Measurements from ENCODE around the gene NTNG1.

NTNG1 gene

DNA sequence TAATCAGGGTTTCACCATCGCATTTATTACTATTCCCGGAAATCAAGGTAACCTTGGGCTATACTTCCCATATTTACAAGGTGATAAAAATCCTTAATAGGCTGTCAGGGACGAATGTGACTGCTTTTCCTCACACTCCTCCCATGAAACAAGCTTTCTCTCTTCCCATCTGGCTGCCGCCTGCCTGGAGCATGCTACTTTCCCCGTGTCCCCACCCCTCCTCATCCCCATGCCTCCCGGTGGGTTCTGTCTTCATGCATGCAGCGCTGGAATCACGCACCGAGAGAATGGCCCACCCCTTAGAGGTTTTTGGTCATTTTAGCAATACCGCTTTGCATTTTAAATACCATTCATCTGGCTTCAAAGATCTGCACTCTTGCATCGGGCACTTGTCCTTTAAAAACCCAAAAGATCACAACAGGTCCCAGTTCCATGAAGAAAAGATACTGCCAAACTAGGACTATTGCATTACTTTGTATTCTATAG, 339.1 kb downstream of the NTNG1 start:
- no peaks in the 10 kb centered on the region for H3K36me3 ChIP-seq (ENCODE audit: control insufficient read depth, insufficient read depth, low read length)
- H3K4me1 ChIP-seq (ENCODE audit: control insufficient read depth, insufficient read depth, low read length) = no peaks in the 10 kb centered on the region
- H3K9ac ChIP-seq (ENCODE audit: low read length) = no peak overlapping the region
- no peak overlapping the region for H3K4me3 ChIP-seq (ENCODE audit: low read depth, low read length)
- H3K9me3 ChIP-seq (ENCODE audit: control insufficient read depth, insufficient read depth, low read depth, low read length) = no peaks in the 10 kb centered on the region
- H3K27ac ChIP-seq (ENCODE audit: low read depth, low read length) = no peak overlapping the region
- no peaks in the 10 kb centered on the region for H3K27me3 ChIP-seq (ENCODE audit: control insufficient read depth, insufficient read depth, low read length)

DNA sequence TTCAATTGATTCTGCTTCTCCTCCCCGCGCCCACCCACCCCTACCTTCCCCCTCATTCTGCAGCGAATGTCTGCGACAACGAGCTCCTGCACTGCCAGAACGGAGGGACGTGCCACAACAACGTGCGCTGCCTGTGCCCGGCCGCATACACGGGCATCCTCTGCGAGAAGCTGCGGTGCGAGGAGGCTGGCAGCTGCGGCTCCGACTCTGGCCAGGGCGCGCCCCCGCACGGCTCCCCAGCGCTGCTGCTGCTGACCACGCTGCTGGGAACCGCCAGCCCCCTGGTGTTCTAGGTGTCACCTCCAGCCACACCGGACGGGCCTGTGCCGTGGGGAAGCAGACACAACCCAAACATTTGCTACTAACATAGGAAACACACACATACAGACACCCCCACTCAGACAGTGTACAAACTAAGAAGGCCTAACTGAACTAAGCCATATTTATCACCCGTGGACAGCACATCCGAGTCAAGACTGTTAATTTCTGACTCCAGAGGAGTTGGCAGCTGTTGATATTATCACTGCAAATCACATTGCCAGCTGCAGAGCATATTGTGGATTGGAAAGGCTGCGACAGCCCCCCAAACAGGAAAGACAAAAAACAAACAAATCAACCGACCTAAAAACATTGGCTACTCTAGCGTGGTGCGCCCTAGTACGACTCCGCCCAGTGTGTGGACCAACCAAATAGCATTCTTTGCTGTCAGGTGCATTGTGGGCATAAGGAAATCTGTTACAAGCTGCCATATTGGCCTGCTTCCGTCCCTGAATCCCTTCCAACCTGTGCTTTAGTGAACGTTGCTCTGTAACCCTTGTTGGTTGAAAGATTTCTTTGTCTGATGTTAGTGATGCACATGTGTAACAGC, 339.9 kb downstream of the NTNG1 start:
- H3K4me3 ChIP-seq (ENCODE audit: low read depth, low read length) = no peak overlapping the region
- no peaks in the 10 kb centered on the region for H3K36me3 ChIP-seq (ENCODE audit: control insufficient read depth, insufficient read depth, low read length)
- H3K4me1 ChIP-seq (ENCODE audit: control insufficient read depth, insufficient read depth, low read length) = no peaks in the 10 kb centered on the region

GRCh38 chr1:107481756-107482384, 341.0 kb downstream of the NTNG1 start:
- H3K4me3 ChIP-seq (ENCODE audit: low read depth, low read length) = no peak overlapping the region

More for the DNA sequence above, 339.9 kb downstream of the NTNG1 start:
- no peak overlapping the region for H3K27ac ChIP-seq (ENCODE audit: low read depth, low read length)
- H3K27me3 ChIP-seq (ENCODE audit: control insufficient read depth, insufficient read depth, low read length) = no peaks in the 10 kb centered on the region
- H3K9me3 ChIP-seq (ENCODE audit: control insufficient read depth, insufficient read depth, low read depth, low read length) = no peaks in the 10 kb centered on the region
- no peak overlapping the region for H3K9ac ChIP-seq (ENCODE audit: low read length)

GRCh38 chr1:107483949-107484348, 343.1 kb downstream of the NTNG1 start:
- Histone ChIP-seq H3K36me3 (ENCODE audit: control insufficient read depth, insufficient read depth, low read length) (no peaks in the 10 kb centered on the region), H3K4me1 (ENCODE audit: control insufficient read depth, insufficient read depth, low read length) (peaks cover 8% of the 10 kb centered on the region; the same call in 1 of the 2 replicates), H3K27me3 (ENCODE audit: control insufficient read depth, insufficient read depth, low read length) (no peaks in the 10 kb centered on the region), H3K9me3 (ENCODE audit: control insufficient read depth, insufficient read depth, low read depth, low read length) (no peaks in the 10 kb centered on the region), H3K27ac (ENCODE audit: low read depth, low read length) (no peak overlapping the region), H3K9ac (ENCODE audit: low read length) (no peak overlapping the region), H3K4me3 (ENCODE audit: low read depth, low read length) (no peak overlapping the region)

More at GRCh38 chr1:107481756-107482384, 341.0 kb downstream of the NTNG1 start:
- Histone ChIP-seq H3K27me3 (ENCODE audit: control insufficient read depth, insufficient read depth, low read length) (no peaks in the 10 kb centered on the region), H3K27ac (ENCODE audit: low read depth, low read length) (no peak overlapping the region), H3K9ac (ENCODE audit: low read length) (no peak overlapping the region), H3K9me3 (ENCODE audit: control insufficient read depth, insufficient read depth, low read depth, low read length) (no peaks in the 10 kb centered on the region), H3K4me1 (ENCODE audit: control insufficient read depth, insufficient read depth, low read length) (peaks cover 8% of the 10 kb centered on the region; the same call in 1 of the 2 replicates), H3K36me3 (ENCODE audit: control insufficient read depth, insufficient read depth, low read length) (no peaks in the 10 kb centered on the region)

GRCh38 chr1:107486349-107486748, 345.5 kb downstream of the NTNG1 start:
- no peaks in the 10 kb centered on the region for H3K27me3 ChIP-seq (ENCODE audit: control insufficient read depth, insufficient read depth, low read length)
- H3K9ac ChIP-seq (ENCODE audit: low read length) = no peak overlapping the region
- H3K27ac ChIP-seq (ENCODE audit: low read depth, low read length) = no peak overlapping the region
- H3K4me3 ChIP-seq (ENCODE audit: low read depth, low read length) = no peak overlapping the region
- no peaks in the 10 kb centered on the region for H3K9me3 ChIP-seq (ENCODE audit: control insufficient read depth, insufficient read depth, low read depth, low read length)
- no peaks in the 10 kb centered on the region for H3K36me3 ChIP-seq (ENCODE audit: control insufficient read depth, insufficient read depth, low read length)
- peaks cover 8% of the 10 kb centered on the region; the same call in 1 of the 2 replicates for H3K4me1 ChIP-seq (ENCODE audit: control insufficient read depth, insufficient read depth, low read length)

DNA sequence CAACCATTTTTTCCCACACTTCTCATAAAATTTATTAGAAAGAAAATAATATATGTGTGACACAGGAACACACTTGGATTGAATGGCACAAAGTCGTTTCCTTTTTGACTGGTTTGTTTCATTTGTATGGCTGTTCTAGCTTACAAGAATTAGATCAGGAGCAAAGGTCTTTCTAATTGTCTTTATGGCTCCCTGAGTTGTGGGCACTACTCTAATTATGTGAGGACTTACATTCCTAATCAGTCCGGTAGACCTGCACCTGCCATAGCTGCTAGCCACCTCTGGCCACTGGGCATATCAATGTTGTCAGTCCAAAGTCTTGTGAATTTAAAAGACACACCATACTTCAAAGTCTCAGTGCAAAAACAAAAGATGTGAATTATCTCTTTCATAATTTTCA, 346.7 kb downstream of the NTNG1 start:
- peaks cover 8% of the 10 kb centered on the region; the same call in 1 of the 2 replicates for H3K4me1 ChIP-seq (ENCODE audit: control insufficient read depth, insufficient read depth, low read length)
- no peak overlapping the region for H3K9ac ChIP-seq (ENCODE audit: low read length)
- H3K27ac ChIP-seq (ENCODE audit: low read depth, low read length) = no peak overlapping the region
- H3K9me3 ChIP-seq (ENCODE audit: control insufficient read depth, insufficient read depth, low read depth, low read length) = no peaks in the 10 kb centered on the region
- H3K4me3 ChIP-seq (ENCODE audit: low read depth, low read length) = no peak overlapping the region
- no peaks in the 10 kb centered on the region for H3K27me3 ChIP-seq (ENCODE audit: control insufficient read depth, insufficient read depth, low read length)
- H3K36me3 ChIP-seq (ENCODE audit: control insufficient read depth, insufficient read depth, low read length) = no peaks in the 10 kb centered on the region

DNA sequence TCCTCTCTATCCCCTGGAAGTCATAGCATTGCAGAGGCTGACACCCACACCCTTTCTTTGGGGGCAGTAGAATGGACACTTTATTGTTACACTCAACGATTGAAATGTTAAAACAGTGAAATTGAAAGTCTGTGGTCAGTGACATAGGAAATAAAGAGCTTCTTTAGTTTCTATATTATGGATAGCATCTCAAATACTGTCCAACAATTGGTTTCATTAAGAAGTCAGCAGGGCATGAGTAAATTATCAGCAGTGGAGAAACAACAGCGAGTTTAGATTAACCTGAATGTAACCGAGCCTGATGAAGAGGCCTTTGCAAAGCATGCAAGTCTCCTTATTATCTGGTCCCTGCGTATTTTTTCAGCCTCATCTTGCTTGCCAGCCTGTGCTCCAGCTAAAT, 350.7 kb downstream of the NTNG1 start:
- Histone ChIP-seq H3K27ac (ENCODE audit: low read depth, low read length) (no peak overlapping the region), H3K27me3 (ENCODE audit: control insufficient read depth, insufficient read depth, low read length) (no peaks in the 10 kb centered on the region), H3K4me3 (ENCODE audit: low read depth, low read length) (no peak overlapping the region), H3K9ac (ENCODE audit: low read length) (no peak overlapping the region), H3K36me3 (ENCODE audit: control insufficient read depth, insufficient read depth, low read length) (no peaks in the 10 kb centered on the region), H3K4me1 (ENCODE audit: control insufficient read depth, insufficient read depth, low read length) (0 out of 2 replicates have a peak, but pooled peaks cover 3% of the 10 kb centered on the region), H3K9me3 (ENCODE audit: control insufficient read depth, insufficient read depth, low read depth, low read length) (no peaks in the 10 kb centered on the region)

- no peaks in the 10 kb centered on the region for H3K4me1 ChIP-seq (ENCODE audit: control insufficient read depth, insufficient read depth, low read length)
- H3K9ac ChIP-seq (ENCODE audit: low read length) = no peak overlapping the region
Observed at GRCh38 chr1:107493111-107493716, 352.4 kb downstream of the NTNG1 start.

GRCh38 chr1:107494061-107494460, 353.2 kb downstream of the NTNG1 start:
- H3K27me3 ChIP-seq (ENCODE audit: control insufficient read depth, insufficient read depth, low read length) = no peaks in the 10 kb centered on the region

More at GRCh38 chr1:107493111-107493716, 352.4 kb downstream of the NTNG1 start:
- Histone ChIP-seq H3K27me3 (ENCODE audit: control insufficient read depth, insufficient read depth, low read length) (no peaks in the 10 kb centered on the region), H3K4me3 (ENCODE audit: low read depth, low read length) (no peak overlapping the region), H3K27ac (ENCODE audit: low read depth, low read length) (no peak overlapping the region), H3K9me3 (ENCODE audit: control insufficient read depth, insufficient read depth, low read depth, low read length) (no peaks in the 10 kb centered on the region), H3K36me3 (ENCODE audit: control insufficient read depth, insufficient read depth, low read length) (no peaks in the 10 kb centered on the region)

DNA sequence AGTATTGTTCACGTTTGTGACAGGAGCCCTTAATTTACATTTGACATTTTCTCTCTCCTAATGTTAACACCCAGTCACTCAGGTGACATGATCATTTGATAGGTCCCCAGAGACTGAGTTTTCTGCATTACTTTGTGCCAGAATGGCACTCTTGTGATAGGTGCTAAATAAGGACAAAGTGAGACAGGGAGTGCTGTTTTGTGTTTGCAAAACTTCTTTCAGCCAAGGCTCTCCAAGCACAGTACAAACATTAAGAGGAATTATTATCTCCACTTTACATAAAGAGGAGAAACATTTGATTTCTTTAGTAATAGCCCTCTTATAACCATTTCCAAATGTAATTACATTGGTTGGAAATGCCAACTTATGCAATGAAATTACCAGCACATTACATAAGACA, 355.2 kb downstream of the NTNG1 start:
- no peaks in the 10 kb centered on the region for H3K27me3 ChIP-seq (ENCODE audit: control insufficient read depth, insufficient read depth, low read length)
- H3K9ac ChIP-seq (ENCODE audit: low read length) = no peak overlapping the region
- H3K4me1 ChIP-seq (ENCODE audit: control insufficient read depth, insufficient read depth, low read length) = no peaks in the 10 kb centered on the region
- H3K9me3 ChIP-seq (ENCODE audit: control insufficient read depth, insufficient read depth, low read depth, low read length) = no peaks in the 10 kb centered on the region
- no peaks in the 10 kb centered on the region for H3K36me3 ChIP-seq (ENCODE audit: control insufficient read depth, insufficient read depth, low read length)
- H3K27ac ChIP-seq (ENCODE audit: low read depth, low read length) = no peak overlapping the region
- H3K4me3 ChIP-seq (ENCODE audit: low read depth, low read length) = no peak overlapping the region

More at GRCh38 chr1:107494061-107494460, 353.2 kb downstream of the NTNG1 start:
- no peaks in the 10 kb centered on the region for H3K36me3 ChIP-seq (ENCODE audit: control insufficient read depth, insufficient read depth, low read length)
- no peaks in the 10 kb centered on the region for H3K9me3 ChIP-seq (ENCODE audit: control insufficient read depth, insufficient read depth, low read depth, low read length)
- H3K9ac ChIP-seq (ENCODE audit: low read length) = no peak overlapping the region
- H3K27ac ChIP-seq (ENCODE audit: low read depth, low read length) = no peak overlapping the region
- H3K4me3 ChIP-seq (ENCODE audit: low read depth, low read length) = no peak overlapping the region
- H3K4me1 ChIP-seq (ENCODE audit: control insufficient read depth, insufficient read depth, low read length) = no peaks in the 10 kb centered on the region
